DOHH2 (cell line): ENCODE results near the gene SUN3.

Experiments
- CTCF ChIP-seq: fragments of 200-600 bp; sonication (generic); IDR thresholded peaks from one replicate; pipeline ENCODE4 v1.5.1; 2014; ENCODE audit warnings: antibody characterized with exemption, mild to moderate bottlenecking, low read depth, low read length; ENCODE audit not compliant: poor library complexity, severe bottlenecking
- EZH2phosphoT487 ChIP-seq: fragments of 200-600 bp; sonication (generic); IDR thresholded peaks from 2 replicates; pipeline ENCODE4 v1.6.1; 2017; ENCODE audit warnings: borderline replicate concordance, mild to moderate bottlenecking, antibody characterized with exemption, low read length, moderate library complexity, mixed read lengths

GRCh38 chr7:47938574-47939165, 90.2 kb downstream of the SUN3 start:
- TF ChIP-seq CTCF (no peak), EZH2phosphoT487 (no peak)
